GM19324 (cell line): Measurements from ENCODE around the gene ACAP3.
A peak's percentile ranks its signal among the peaks of the same experiment; 100 is the strongest.

Experiments used
- ATAC-seq: cut with Tn5 transposase; IDR thresholded peaks from one replicate; pipeline ENCODE4 v1.9.1; 2021; ENCODE audit warnings: mild to moderate bottlenecking, moderate library complexity; ENCODE audit not compliant: unreplicated experiment, low FRiP score

ACAP3 gene, protein sequence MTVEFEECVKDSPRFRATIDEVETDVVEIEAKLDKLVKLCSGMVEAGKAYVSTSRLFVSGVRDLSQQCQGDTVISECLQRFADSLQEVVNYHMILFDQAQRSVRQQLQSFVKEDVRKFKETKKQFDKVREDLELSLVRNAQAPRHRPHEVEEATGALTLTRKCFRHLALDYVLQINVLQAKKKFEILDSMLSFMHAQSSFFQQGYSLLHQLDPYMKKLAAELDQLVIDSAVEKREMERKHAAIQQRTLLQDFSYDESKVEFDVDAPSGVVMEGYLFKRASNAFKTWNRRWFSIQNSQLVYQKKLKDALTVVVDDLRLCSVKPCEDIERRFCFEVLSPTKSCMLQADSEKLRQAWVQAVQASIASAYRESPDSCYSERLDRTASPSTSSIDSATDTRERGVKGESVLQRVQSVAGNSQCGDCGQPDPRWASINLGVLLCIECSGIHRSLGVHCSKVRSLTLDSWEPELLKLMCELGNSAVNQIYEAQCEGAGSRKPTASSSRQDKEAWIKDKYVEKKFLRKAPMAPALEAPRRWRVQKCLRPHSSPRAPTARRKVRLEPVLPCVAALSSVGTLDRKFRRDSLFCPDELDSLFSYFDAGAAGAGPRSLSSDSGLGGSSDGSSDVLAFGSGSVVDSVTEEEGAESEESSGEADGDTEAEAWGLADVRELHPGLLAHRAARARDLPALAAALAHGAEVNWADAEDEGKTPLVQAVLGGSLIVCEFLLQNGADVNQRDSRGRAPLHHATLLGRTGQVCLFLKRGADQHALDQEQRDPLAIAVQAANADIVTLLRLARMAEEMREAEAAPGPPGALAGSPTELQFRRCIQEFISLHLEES

DNA sequence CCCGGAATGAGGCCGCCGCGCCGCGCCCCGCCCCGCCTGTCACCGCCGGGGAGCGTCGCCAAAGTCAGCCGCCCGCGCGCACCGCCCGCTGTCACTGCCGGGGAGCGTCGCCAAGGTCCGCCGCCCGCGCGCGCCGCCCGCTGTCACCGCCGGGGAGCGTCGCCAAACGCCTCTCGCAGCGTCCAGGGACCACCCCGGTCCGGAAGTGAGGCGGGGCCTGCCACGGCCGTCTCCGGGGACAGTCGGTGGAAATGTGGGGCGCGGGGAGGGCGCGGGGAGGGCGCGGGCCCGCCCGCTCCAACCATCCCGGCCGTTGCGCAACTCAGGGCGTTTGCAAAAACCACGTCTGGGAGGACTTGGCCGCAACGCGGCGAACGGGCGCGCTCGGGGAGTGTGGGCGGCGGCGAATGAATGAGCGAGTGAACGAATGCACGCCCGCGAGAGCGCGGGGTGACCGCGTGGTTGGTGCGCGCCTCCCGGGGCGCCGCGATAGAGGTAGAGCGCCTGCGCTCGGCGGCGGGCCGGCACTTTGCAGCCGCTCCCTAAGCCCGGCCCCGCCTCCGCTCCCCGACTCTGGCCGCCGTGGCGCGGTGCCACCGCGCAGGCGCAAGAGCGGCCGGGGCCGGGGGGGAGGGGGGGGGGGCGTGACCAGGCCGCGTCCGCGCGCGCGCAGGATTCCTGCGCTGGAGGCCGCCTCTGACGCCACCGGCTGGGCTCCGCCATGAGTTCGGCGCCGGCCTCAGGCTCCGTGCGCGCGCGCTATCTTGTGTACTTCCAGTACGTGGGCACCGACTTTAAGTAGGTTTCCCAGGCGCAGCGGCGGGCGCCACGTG, at the start of gene ACAP3, which contains the start of gene PUSL1:
Gene ACAP3, minus strand, starts transcription at position 8 of the 833 bp plus-strand sequence. CDS start 115 bp downstream, outside the sequence.
Gene PUSL1, plus strand, starts transcription at position 675 of the 833 bp plus-strand sequence. Its CDS starts 47 bp downstream, at position 722.
- ATAC-seq = peak; percentile 76

DNA sequence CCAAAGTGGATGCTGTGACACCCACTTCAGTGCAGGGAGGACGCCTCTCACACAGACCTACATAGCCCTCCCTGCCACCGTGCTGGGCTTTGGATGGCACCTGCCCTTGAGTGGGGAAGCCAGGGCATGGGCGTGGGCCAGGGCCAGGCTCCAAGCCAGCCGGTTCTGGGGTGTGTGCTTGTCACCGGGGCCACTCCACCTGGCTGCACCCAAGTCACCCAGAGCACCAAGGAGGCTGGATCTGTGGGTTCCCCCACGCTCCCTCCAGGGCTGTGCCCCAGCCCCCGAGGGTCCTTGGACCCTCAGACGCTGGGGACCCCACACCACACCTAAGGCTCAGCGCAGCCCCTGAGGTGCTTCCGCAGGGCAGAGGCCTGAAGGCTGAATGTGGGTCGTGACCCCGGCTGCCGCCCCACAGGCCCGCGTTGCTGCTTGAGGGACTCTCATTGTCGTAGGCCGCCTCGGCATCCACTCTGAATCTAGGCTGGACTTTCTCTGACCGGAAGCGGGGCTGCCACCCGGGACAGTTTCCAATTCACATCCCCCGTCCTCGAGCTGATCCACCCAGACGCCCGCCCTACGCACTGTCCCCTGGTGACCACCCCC, 49.2 kb upstream of the ACAP3 start:
- ATAC-seq = no peak

DNA sequence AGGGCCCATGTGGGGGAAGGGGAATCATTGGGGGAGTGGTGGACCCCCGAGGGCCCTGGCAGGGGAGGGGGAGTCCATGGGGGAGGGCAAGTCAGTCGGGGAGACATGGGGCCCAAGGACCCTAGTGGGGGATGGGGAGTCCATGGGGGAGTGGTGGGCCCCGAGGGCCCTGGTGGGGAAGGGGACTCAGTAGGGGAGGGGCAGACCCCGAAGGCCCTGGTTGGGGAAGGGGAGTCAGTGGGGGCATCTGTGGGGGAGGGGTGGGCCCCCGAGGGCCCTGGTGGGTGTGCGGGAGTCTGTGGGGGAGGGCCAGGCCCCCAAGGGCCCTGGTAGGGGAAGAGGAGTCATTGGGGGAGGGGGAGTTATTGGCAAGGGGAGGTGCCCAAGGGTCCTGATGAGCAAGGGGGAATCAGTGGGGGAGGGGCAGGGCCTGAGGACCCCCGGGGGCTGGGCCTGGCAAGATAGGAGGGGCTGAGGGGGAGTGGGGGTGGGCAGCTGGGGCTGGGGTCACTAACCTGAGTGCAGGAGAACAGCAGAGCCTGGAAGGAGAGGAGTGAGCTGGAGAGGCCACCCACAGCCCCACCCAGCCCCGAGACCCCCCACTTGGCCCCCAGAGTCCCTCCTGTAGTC, 48.6 kb upstream of the ACAP3 start:
- no peak for ATAC-seq

DNA sequence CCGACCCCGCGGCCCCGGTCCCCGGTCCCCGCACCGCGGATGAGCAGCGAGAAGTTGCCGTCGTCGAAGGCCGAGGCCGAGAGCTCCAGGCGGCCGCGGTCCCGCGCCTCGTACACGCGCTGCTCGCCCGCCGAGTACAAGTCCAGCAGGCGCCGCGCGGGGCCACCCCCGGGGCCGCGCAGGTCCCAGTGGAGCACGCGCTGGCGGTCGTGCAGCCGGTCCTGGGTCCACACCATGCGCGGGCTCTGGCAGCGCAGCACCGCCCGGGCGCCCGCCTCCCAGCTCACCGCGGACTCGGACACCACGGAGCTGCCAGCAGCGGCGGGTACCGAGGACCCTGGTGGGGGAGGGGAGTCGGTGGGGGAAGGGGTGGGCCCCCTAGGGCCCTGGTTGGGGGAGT, 47.7 kb upstream of the ACAP3 start:
- no peak for ATAC-seq

DNA sequence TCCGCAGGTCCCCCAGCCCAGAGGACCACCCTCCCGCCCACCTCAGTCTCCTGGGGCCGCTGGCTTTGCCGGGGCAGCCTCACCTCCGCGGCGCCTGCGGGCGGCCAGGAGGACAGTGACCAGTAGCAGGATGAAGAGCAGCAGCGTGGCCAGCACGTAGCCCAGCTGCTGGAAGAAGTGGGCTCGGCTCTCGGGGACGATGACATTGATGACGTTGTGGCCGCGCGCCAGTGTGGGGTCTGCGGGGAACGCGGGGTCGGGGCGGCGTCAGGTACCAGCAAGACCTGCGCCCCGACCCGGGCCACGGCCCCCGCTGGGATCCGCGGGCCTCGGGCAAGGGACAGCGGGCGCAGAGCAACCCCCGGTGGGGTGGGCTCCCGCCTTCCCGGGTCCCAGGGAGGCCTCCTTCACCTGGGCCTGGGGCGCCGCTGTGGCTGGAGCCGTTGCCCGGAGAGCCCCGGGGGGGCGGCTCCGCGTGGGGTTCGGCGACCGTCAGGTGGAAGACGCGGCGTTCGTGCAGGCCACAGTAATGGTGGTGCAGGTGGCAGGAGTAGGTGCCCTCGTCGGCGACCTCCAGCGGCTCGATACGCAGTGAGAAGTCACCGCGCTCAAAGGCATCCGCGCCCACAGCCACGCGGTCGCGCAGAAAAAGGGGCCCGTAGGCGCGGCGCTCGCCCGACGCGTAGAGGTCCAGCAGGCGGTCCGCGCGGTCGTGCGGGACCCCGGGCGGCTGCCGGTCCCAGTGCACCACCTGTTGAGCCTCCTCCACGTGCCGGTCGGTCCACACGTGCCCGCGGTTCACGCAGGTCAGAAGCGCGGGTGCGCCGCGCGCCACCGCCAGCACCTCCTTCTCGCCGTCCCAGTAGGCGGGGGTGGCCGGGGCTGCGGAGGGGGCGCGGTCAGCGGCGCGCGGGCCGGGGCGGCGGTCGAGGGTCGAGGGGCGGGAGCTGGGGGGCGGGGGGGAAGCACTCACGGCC, 46.8 kb upstream of the ACAP3 start:
- no peak for ATAC-seq

DNA sequence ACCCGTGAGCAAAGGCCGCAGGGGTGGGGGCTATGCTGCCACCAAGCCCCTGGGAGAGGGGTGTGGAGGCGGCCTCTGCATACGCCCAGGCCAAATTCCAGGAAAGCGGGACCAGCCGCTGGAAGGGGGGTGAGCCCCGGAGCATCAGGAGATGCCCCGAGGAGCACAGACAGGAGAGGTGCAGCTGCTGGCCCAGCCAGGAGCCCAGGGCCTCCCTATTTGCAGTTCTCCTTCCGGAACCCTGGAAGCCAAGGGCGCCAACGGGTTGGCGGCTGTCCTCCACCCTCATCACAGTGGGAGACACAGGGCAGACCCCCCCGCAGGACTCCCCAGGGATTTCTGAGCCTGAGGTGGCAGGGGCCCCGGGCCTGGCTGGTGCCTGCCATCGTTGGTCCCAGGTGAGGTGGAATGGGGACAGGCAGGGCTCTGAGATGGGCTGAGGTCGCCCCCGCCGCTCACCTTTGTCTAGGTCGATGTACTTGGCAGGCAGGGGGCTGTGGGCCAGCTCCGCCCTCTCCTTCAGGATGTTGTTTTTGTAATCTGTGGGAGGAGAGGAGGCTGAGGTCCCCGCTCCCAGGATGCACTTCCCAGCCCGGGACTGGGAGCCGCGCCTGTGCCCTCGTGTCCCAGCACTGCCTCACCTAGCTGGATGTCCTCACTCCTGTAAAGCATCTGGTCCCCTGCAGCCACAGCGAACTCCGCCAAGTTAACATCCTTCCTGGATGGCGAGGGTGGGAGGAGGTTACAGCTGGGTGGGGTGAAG, 45.8 kb upstream of the ACAP3 start:
- no peak for ATAC-seq

DNA sequence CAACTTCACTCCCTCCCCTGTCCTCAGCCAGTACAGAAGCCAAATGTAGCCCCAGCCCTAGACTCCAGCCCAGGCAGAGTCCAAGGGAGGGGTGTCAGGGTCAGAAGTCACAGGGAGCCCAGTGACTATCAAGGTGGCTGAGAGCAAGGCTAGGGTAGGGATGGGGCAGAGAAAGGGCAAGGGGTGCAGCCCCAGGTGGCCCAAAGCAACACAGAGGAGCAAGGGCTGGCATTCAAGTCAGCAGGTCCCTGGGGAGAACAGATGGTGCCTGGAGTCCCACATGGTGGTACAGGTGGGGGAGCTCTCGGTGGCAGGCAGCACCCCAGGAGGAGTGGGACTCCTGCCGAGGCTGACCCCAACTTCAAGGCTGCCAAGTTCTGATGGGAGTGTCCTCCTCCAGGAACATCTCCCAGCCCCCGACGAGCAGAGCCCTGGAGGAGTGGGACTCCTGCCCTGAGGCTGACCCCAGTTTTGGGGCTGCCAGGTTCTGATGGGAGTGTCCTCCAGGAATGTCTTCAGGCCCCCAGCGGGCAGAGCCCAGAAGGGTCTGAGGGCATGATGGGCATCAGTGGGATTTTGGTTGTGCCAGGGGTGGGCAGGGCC, 45.2 kb upstream of the ACAP3 start:
- ATAC-seq = no peak

DNA sequence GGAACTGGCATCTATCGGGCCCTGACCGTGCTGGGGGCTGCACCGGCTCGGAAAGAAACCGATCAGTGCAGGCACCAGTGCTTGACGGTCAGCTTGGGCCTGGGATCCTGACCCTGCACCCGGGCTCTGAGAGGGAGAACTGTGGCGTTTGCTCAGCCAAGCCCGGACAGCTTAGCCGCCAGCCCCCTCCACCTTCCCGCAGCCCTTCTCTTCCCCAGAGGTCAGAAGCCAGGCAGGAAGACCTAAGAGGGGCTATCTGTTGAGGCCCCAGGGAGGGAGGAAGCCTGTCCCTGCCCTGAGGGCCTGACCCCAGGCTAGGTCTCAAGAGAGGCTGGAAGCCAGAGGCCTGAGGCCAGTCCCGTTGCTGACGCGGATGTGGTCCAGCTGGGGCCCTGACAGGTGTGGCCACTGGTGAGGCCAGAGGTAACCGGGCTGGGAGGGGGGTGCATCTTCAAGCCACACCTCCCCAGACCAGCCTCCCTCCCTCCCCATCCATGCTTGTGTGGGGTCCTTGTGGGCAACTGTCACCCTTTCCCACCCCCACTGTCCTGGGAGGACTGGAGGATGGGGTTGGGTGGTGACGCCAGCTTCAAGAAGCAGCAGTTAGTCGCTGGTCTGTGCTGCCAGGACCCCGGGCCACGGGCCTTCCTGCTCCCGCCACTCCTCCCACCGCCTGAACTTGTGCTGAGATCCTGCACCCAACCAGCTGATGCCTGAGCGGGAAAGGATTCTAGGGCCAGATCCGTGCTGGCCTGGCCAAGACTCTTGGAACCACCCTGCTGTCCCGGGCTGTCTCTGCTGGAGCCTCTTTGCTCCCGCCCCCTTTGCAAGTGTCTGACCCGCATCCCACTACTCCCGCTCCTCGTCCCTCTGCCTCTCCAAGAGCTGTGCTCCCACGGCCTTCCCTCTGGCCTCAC, 44.0 kb upstream of the ACAP3 start:
- ATAC-seq = no peak

DNA sequence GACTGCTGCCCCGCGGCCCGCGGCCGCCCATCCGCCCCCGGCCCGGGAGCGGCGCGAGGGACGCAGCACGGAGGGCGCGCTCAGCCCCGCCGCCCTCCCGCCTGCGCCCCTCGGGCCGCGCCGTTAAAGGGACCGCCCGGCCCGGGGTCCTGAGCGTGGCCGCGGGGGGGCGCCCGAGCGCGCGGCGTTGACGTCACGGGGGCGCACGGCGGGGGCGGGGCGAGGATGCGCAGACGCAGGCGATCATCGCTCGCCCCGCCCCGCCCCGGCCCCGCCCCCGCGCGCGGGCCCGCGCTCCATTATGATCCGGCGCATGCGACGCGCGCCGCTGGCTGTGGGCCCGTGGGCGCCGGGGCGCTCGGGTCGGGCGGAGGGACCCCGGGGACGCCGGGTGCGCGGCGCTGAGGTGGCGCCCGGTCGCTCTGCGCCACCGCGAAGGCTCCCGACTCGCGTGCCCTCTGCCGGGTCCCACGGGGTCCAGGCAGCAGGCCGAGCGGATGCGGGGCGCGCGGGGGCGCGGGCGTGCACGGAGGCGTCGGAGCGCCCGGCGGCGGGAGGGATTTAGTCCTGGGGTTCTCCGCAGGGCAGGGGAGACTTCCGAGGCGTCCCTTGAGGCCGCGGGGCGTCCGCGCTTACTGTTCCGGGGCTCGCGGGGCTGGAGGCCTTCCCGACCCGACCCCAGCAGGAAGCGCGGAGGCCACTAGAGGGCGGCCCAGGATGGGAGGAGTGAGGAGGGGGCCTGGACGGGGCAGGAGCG, 41.7 kb upstream of the ACAP3 start, which contains the start of gene DVL1:
Gene DVL1, minus strand, starts transcription at position 163 of the 757 bp plus-strand sequence. CDS start 353 bp downstream, outside the sequence.
- ATAC-seq = peak; percentile 74

DNA sequence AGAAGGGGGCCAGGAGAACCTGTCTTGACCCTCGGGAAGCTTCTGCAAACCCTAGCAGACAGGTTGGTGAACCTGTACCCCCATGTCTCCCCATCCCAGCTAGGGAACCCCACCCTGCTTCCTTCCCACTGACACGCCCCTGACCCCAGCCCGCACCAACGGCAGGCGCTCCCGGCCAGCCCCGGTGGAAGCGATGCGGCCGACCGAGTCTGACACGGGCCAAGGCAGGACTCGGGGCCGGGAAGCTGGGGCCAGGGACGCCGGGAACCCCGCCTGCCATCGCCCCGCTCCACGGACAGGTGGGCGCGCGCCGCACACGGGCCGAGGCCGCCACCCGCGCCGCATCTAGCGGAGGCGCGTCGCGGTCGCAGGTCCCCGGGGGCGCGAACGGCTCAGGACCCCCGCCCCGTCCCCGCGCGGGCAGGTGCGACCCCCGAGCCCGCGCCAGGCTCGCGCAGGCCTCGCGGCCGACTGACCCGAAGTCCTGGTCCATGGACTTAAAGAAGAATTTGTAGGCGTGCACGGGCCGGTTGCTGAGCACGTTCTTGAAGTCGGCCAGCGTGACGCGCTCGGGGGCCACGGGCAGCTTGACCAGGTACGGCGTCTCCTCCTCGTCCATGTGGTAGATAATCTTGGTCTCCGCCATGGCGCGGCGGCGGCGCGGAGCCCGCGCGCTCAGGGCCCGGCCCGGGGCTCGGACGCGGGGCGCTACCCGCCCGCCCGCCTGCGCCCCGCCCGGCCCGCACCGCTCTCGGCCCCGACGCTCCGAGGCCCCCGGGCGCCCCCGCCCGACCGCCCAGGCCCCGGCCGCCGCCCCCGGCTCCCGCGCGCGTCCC, 40.9 kb upstream of the ACAP3 start:
- peak; percentile 37 for ATAC-seq

DNA sequence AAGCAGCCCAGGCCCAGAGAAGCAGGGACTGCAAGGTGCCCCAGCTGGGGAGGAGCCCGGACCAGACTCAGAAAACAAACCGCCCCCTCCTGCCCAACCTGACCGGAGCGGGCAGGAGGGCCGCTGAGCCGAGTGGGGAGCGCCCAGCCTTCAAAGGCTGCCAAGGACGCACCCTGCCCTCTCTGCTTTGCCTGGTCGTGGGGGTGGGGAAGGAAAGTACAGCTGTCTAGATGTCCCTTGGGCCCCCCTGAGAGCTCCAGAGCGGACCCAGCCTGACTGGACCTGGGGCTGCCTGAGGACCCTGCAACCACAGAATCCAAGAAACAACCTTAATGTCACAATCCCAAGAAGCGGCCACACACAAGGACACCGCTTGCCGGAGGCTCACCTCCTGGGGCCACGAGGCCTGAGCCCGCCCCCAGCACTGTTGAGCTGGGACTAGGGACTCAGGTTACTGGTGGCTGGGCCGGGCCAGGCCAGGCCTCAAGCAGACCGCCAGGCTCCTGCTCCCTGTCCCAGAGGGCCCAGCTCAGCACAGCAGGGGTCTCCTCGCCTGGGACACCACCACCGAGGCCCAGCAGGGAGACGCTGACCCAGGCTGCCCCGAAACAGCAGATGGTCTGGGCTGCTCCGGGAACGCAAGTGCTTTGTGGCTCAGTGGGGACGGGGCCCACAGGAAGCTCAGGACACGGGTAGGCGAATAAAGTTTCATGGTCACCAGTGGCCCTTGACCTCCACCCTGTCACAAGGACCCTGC, 40.1 kb upstream of the ACAP3 start:
- no peak for ATAC-seq

DNA sequence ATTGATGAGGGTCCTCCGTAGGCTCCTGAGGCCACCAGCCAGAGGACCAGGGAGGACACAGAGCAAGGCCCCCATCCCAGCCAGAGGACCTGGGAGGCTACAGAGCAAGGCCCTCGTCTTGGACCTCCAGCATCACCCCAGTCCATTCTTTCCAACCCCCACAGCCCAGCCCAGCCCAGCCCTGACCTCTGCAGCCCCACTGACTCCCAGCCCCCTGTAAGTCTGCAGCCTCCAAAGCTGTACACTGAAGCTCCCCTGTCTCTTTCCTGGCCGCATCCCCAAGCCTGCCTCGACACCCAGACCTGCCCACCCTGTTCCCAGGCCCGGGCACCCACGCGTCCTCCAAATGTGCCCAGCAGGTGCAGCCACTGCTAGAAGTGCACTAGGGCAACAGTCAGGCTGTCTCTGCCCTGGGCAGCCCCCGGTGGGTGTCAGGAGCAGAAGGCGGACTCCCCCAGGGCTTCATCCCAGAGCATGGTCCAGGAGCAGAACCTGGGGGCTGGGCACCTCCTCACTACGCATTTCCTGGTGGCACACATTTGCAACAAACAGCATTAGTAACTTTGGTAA, 39.4 kb upstream of the ACAP3 start:
- ATAC-seq = no peak

DNA sequence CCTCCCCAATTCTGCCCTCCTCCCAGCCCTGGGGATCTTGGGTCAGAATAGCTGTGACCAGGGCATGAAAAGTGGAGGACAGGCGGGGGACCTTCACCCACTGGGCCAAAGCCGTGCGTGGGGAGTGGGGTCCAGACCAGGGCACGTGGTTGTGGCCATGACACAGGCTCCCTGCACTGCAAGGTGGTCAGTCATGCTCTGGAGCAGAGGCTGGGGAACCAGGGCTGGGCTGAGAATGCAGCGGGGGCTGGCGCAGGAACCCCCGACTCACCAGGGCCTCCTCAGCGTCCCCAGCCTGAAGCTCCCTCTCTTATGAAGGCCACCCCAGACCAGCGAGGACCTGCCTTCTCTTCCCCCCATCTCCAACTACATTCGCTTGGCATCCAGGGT, 38.8 kb upstream of the ACAP3 start:
- ATAC-seq = no peak
